Renal cortical epithelial cell (primary cell): ENCODE measurements around the gene IL1RAPL1. TPM values are rescaled to one million over a fixed set of nuclear protein-coding genes. Genes with fewer than 3 reads are reported as not detected.
"Not testable (repeated sequence)": the region's sequence is repeated elsewhere in the genome, so short reads cannot be mapped to it uniquely, and the experiment has no call there.

Experiments used
- DNase-seq: peaks from one replicate; pipeline ENCODE4 v3.0.0-alpha.2; 2011; ENCODE audit warnings: low read depth
- total RNA-seq: library from RNA; depleted of rRNA; stranded (reverse); fragments of >200 nt; gene quantifications from 2 replicates; pipeline ENCODE4 v1.2.3, GENCODE V29; 2014

The IL1RAPL1 gene
- total RNA-seq, 1 donor from 2014 or later: 0.05 TPM

- no peak for DNase-seq
These were observed 522.8 kb downstream of the IL1RAPL1 start for GRCh38 chrX:29110041-29110440.

- DNase-seq: no peak
These were observed 526.0 kb downstream of the IL1RAPL1 start for GRCh38 chrX:29113221-29113620.

DNA sequence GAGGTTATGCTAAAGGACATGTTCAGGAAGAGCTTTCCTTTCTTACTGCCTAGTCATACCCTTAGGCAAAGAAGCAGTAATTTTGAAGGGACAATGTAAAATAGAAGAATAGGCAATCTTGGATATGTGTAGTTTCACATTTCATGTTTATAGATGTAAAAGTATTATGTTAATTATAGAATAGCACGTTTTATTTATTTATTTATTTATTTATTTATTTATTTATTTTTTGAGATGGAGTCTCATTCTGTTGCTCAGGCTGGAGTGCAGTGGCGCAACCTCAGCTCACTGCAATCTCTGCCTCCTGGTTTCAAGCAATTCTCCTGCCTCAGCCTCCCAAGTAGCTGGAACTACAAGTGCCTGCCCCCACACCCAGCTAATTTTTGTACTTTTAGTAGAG lies 535.6 kb downstream of the IL1RAPL1 start:
- DNase-seq: not testable (repeated sequence)

- no peak for DNase-seq
These were observed 543.7 kb downstream of the IL1RAPL1 start for GRCh38 chrX:29130905-29131304.

GRCh38 chrX:29136904-29137303 lies 549.7 kb downstream of the IL1RAPL1 start:
- DNase-seq: no peak

- no peak for DNase-seq
These were observed 550.8 kb downstream of the IL1RAPL1 start for GRCh38 chrX:29138003-29138402.

- DNase-seq: no peak
These were observed 556.1 kb downstream of the IL1RAPL1 start for GRCh38 chrX:29143356-29143755.

DNA sequence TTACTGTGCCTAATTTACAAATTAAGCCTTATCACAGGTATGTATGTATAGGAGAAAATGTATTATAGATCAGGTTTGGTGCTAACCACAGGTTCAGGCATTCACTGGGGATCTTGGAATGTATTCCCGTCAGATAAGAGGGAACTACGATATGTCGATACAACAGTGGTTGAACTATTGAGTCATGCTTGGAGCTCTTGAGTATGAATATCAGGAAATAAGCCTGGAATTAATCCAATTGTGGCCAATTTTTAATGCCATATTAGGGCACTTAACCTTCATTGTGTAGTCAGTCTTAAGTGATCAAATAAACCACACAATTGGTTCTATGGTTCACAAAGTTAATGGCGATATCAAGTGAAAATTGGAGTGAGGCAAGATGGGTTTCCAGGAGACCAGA lies 556.5 kb downstream of the IL1RAPL1 start:
- no peak for DNase-seq

GRCh38 chrX:29145316-29145715 lies 558.1 kb downstream of the IL1RAPL1 start:
- no peak for DNase-seq

DNA sequence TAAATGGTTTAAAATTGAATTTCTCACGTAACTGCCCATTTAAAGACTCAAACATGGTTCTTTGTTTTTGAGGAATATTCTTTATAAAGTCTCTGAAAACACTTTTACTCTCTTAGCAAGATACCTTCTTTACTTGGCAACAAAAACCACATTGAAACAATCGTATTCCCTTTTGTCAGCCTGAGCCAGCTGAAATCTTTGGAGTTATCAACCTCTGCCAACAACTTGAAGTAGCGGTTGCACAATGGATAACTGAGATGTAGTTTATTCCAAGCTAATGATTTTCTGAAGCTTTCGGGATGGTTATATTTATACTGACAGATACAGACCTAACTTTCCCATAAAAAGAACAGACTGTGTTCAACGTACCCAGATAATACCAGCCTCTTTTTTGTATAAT lies 561.3 kb downstream of the IL1RAPL1 start:
- no peak for DNase-seq

GRCh38 chrX:29155286-29155685 lies 568.0 kb downstream of the IL1RAPL1 start:
- no peak for DNase-seq

DNA sequence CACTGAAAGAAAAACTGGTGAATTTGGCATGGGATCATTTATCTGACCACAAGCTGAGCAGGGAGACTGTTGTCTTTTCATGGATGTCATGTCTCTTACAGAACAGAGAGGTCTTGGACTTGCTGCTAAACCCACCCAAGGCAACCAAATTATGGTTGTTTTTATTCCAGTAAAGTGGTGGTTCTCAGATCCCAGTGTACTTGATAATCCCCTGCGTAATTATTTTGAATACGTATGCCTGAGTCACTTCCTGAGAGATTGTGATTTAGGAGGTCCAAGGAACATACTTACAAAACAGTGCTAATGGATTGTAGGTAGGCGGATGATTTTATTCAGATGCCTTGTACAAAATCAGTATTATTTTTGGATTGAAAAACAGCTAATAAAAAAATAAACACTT lies 585.6 kb downstream of the IL1RAPL1 start:
- no peak for DNase-seq

- no peak for DNase-seq
These were observed 600.0 kb downstream of the IL1RAPL1 start for GRCh38 chrX:29187264-29187663.

GRCh38 chrX:29196501-29196900 lies 609.3 kb downstream of the IL1RAPL1 start:
- DNase-seq: no peak

- DNase-seq: no peak
These were observed 628.0 kb downstream of the IL1RAPL1 start for GRCh38 chrX:29215251-29215650.

DNA sequence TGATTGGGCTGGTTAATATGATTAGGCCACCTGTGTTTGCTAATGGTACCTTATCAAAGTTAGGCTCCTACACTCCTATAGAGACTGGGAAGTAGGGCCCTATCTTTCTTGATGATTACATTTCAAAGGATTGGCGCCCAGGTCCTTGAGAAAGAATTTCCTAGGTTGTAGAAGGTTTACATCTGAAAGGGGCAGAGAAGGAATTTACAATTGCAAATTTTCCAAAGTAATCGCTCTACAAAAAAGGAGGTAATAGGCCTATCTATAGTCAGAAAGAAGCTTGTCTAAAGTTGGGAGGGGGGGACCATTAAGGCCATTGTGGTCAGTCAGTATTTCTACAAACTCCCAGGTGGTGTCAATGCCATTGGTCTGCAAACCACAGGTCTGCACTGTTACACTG lies 638.4 kb downstream of the IL1RAPL1 start:
- no peak for DNase-seq

- no peak for DNase-seq
These were observed 642.6 kb downstream of the IL1RAPL1 start for GRCh38 chrX:29229802-29230201.

- peak; percentile 1 for DNase-seq
These were observed 644.6 kb downstream of the IL1RAPL1 start for GRCh38 chrX:29231800-29232199.

DNA sequence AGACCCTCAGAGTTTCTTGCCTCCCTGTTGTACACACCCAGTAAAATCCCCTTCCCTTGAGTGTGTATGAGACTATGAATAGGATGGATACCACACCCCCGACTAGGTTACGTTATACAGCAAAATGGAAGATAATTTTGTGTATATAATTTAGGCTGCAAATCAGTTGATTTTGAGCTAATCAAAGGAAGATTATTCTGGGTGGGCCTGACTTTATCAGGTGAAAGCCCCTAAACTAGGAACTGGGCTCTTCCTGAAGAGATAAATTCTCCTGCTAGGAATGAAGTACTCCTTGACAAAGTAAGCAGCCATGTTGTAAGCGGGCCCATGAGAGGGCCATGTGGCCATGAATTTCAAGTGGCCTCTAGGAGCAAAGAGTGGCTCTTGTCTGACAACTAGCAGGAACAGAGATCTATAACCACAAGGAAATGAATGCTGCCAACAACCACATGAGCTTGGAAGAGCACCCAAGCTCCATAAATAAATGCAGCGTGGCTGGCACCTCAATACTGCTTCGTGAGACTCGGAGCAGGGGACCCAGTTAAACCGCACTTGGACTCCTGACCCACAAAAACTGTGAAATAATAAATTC lies 646.4 kb downstream of the IL1RAPL1 start:
- no peak for DNase-seq

DNA sequence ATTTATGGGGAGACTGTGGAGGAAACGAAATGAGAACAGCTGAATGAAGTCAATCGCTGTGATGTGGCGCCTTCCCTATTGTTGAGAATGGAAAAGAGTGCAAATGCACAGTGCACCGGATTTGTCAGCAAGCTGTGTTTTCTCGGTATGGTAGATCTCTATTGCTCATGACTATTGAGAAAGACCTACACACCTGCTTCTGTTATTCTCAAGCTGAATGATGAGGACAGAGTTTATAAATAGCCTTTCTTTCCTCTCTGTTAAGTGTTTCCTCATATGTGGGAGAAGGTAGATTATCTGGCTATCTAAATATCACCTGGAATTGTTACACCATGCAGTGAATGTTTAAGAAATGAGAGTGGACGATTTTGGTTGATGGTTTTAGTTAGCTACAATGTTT lies 650.7 kb downstream of the IL1RAPL1 start:
- DNase-seq: no peak

DNA sequence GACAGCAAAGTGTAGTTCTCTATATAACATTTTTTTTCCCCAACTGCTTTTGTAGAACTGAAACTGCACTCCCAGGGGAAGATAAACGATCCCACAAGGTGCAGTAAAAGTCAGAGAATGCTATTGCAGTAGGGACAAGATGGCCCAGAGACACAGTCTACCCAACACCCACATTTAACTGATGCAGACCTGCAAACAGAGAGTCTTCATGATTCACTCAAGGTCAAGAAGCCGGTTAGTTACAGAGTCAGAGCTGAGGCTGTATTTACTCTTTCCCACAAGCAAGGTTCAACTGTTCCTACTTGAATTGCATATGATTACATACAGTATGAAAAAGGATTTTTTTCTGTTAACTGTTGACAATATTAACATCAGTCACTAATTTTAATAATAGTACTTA lies 654.6 kb downstream of the IL1RAPL1 start:
- no peak for DNase-seq

DNA sequence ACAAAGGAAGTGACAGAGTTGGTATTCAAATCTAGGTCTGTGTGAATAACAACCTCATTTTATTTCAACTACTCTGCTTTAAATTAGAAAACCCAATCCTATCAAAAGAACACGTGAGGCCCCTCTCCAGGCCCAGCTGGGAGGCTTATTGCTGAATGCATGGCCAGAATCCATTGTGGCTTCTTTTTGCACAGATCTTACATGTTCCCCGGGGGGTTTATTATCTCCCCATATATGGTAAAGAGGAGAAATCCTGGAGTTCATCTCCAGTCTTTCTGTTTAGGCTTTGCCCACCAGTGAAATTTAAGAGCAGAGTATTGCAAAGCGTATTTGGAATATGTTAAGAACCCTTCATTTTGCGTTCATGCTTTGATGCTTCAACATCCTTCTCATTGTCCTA lies 655.6 kb downstream of the IL1RAPL1 start:
- DNase-seq: no peak

DNA sequence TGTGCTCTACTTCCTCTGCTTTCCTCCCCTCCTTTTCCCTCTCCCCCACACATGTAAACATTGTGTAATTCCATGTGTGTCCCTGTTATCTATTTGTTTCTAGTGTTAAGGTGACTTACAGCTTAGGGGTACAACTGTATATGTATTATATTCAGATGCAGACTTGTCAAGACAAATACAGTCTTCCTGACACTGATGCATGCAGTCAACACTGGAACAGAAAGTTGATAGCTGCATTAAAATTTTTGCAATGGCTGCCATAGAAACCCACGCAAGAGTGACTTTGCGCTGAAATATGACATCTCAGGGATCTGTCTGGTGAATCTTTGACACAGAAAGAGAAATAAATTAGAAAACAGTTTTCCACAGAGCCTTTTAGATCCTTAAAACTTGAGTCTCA lies 656.7 kb downstream of the IL1RAPL1 start:
- DNase-seq: no peak

GRCh38 chrX:29254515-29254914 lies 667.3 kb downstream of the IL1RAPL1 start:
- DNase-seq: no peak

- DNase-seq: no peak
These were observed 670.3 kb downstream of the IL1RAPL1 start for GRCh38 chrX:29257521-29257920.
